HepG2 (cell line): ENCODE measurements around the gene PRSS3. TPM values are rescaled to one million over a fixed set of nuclear protein-coding genes. Genes with fewer than 3 reads are reported as not detected.
A peak's percentile ranks its signal among the peaks of the same experiment; 100 is the strongest.

Experiments used
- ARHGAP35 ChIP-seq: sonication (generic); formaldehyde crosslinking; IDR thresholded peaks from 2 replicates; pipeline ENCODE4 v1.9.0; 2022; ENCODE audit warnings: mild to moderate bottlenecking, inconsistent platforms, moderate library complexity, missing genetic modification reagents, borderline replicate concordance
- FOXA1 ChIP-seq, 2 experiments: fragments of 450-650 bp in 1 of 2; sonication (generic) in 1 of 2; formaldehyde crosslinking in 1 of 2; IDR thresholded peaks; 2 replicates each; pipeline versions ENCODE4 v1.4.0 to v1.6.1; 2016 to 2020; ENCODE audit warnings: missing genetic modification reagents in 1 of 2
- HDAC2 ChIP-seq: sonication (generic); formaldehyde crosslinking; IDR thresholded peaks from 2 replicates; pipeline ENCODE4 v1.4.0; 2020; ENCODE audit warnings: missing genetic modification reagents
- MATR3 ChIP-seq: sonication (generic); formaldehyde crosslinking; IDR thresholded peaks from 2 replicates; pipeline ENCODE4 v1.4.0; 2020; ENCODE audit warnings: missing genetic modification reagents
- NAIF1 ChIP-seq: sonication (generic); formaldehyde crosslinking; IDR thresholded peaks from 2 replicates; pipeline ENCODE4 v1.5.0; 2020; ENCODE audit warnings: mild to moderate bottlenecking, missing genetic modification reagents, borderline replicate concordance
- POGZ ChIP-seq: sonication (generic); formaldehyde crosslinking; IDR thresholded peaks from 2 replicates; pipeline ENCODE4 v1.4.0; 2020; ENCODE audit warnings: mild to moderate bottlenecking, missing genetic modification reagents
- REPIN1 ChIP-seq: sonication (generic); formaldehyde crosslinking; IDR thresholded peaks from 2 replicates; pipeline ENCODE4 v1.8.0; 2022; ENCODE audit warnings: missing genetic modification reagents, low read depth, mild to moderate bottlenecking, borderline replicate concordance
- SALL1 ChIP-seq: sonication (generic); formaldehyde crosslinking; IDR thresholded peaks from 2 replicates; pipeline ENCODE4 v1.8.0; 2022; ENCODE audit warnings: mild to moderate bottlenecking, missing genetic modification reagents
- SMAD3 ChIP-seq: sonication (generic); formaldehyde crosslinking; IDR thresholded peaks from 2 replicates; pipeline ENCODE4 v1.4.0; 2020; ENCODE audit warnings: missing genetic modification reagents
- TAF1 ChIP-seq: sonication (generic); formaldehyde crosslinking; IDR thresholded peaks from 2 replicates; pipeline ENCODE4 v1.4.0; 2020; ENCODE audit warnings: missing genetic modification reagents
- TCF12 ChIP-seq, 2 experiments: fragments of 450-650 bp in 1 of 2; sonication (generic) in 1 of 2; formaldehyde crosslinking in 1 of 2; IDR thresholded peaks; 2 replicates each; pipeline versions ENCODE4 v1.6.1 to v1.8.0; 2017 to 2022; ENCODE audit warnings: antibody characterized with exemption in 1 of 2, mild to moderate bottlenecking in 1 of 2, missing genetic modification reagents in 1 of 2, moderate library complexity in 1 of 2
- XRCC5 ChIP-seq: fragments of 200-400 bp; formaldehyde crosslinking; optimal IDR thresholded peaks from 2 replicates; pipeline ENCODE3; 2017; ENCODE audit warnings: mild to moderate bottlenecking, low read length
- ZNF205 ChIP-seq: IDR thresholded peaks from 2 replicates; pipeline ENCODE4 v1.6.1; 2018; ENCODE audit warnings: missing biosample characterization, missing genetic modification reagents
- ZNF207 ChIP-seq: fragments of 450-650 bp; IDR thresholded peaks from 2 replicates; pipeline ENCODE4 v1.6.1; 2016; ENCODE audit warnings: antibody characterized with exemption, borderline replicate concordance
- ZNF660 ChIP-seq: sonication (generic); formaldehyde crosslinking; IDR thresholded peaks from 2 replicates; pipeline ENCODE4 v1.5.1; 2020; ENCODE audit warnings: mild to moderate bottlenecking, low read depth, missing genetic modification reagents, borderline replicate concordance
- ZSCAN21 ChIP-seq: sonication (generic); formaldehyde crosslinking; IDR thresholded peaks from 2 replicates; pipeline ENCODE4 v1.8.0; 2022; ENCODE audit warnings: mild to moderate bottlenecking, missing genetic modification reagents, moderate library complexity, borderline replicate concordance
- polyA plus RNA-seq, 8 experiments: library from polyadenylated mRNA; depleted of rRNA in 3 of 8; stranded (reverse) in 7 of 8; unstranded in 1 of 8; fragments of >200 nt; fragmentation: Illumina TruSeq in 4 of 8; extraction: Trizol in 4 of 8; gene quantifications; 2 replicates each; pipeline versions ENCODE4 v1.2.1 to v1.2.3, GENCODE V29; 2011 to 2016; ENCODE audit warnings: low read depth in 4 of 8, missing spikeins in 1 of 8, mixed read lengths in 1 of 8; ENCODE audit not compliant: insufficient read depth in 1 of 8
- total RNA-seq, 5 experiments: library from RNA; depleted of rRNA; stranded (reverse); fragments of >200 nt; fragmentation: Illumina TruSeq; extraction: Trizol; gene quantifications; 2 replicates each; pipeline ENCODE4 v1.2.3, GENCODE V29; 2016; ENCODE audit warnings: low read depth in 1 of 5
- TF ChIP-seq, protein P1 (sequence below): sonication (generic); formaldehyde crosslinking; IDR thresholded peaks from 2 replicates; pipeline ENCODE4 v1.4.0; 2020; ENCODE audit warnings: missing genetic modification reagents, borderline replicate concordance
- TF ChIP-seq, protein P2 (sequence below): IDR thresholded peaks from 2 replicates; pipeline ENCODE4 v1.6.1; 2016; ENCODE audit warnings: low read depth, borderline replicate concordance
- TF ChIP-seq, protein P3 (sequence below): sonication (generic); formaldehyde crosslinking; conservative IDR thresholded peaks from 2 replicates; pipeline ENCODE4 v1.8.0; 2022; ENCODE audit warnings: mild to moderate bottlenecking, moderate library complexity, missing genetic modification reagents
- TF ChIP-seq, protein P4 (sequence below), 2 experiments: sonication (generic) in 1 of 2; formaldehyde crosslinking in 1 of 2; IDR thresholded peaks; 2 replicates each; pipeline versions ENCODE4 v1.5.1 to v1.6.1; 2011 to 2020; ENCODE audit warnings: borderline replicate concordance in 1 of 2, low read depth in 1 of 2, low read length in 1 of 2, mild to moderate bottlenecking in 1 of 2, missing genetic modification reagents in 1 of 2, moderate library complexity in 1 of 2

The PRSS3 gene
- total and polyA plus RNA-seq, 2 of the 13 experiments (the other 11 are each of a cell fraction or from before 2014, with no cell fraction given) = not detected

DNA sequence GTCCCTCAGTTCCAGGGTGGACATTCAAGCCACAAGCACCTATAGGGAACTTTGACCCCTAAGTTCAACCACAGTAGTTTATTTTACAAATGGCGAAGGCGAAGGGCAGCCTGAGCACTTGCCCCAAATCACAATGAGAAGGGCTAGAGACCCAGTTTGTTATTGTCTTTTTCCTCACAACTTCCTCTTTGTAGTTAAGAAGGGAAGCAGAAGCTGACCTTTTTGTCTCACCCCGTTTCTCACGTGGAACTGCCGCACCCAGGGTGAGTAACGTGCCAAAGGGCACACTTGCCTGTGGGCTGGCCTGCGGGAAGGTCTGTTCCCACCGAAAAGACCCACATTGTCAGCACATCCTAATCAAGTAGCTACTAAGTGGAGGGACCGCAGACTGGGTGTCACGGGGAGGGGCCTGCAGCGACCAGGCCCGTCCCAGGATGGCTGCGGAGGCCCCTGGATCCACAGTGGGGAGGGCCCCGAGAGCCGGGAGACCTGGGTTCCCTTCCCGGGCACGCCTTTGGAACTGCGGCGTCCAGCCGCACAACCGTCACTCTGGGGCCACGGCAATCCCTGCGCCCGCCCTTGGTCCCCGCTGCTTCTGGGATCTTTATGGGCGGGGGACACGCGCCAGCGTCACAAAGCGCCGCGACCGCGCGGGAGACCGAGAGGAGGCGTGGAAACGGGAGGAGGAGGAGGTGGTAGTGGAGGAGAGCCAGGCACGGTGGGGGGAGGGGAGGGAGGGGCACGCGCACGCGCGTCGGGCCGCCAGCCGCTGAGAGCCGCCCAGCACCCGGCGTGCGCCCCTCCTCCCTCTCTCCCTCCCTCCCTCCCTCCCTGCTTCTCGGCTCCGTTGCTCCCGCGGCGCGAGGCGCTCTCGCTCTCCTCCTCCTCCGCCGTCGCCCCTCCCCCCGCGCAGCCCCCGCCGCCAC is 21.2 kb downstream of the PRSS3 start, which contains the start of gene UBE2R2 (continued):
- TF ChIP-seq, protein P1, sequence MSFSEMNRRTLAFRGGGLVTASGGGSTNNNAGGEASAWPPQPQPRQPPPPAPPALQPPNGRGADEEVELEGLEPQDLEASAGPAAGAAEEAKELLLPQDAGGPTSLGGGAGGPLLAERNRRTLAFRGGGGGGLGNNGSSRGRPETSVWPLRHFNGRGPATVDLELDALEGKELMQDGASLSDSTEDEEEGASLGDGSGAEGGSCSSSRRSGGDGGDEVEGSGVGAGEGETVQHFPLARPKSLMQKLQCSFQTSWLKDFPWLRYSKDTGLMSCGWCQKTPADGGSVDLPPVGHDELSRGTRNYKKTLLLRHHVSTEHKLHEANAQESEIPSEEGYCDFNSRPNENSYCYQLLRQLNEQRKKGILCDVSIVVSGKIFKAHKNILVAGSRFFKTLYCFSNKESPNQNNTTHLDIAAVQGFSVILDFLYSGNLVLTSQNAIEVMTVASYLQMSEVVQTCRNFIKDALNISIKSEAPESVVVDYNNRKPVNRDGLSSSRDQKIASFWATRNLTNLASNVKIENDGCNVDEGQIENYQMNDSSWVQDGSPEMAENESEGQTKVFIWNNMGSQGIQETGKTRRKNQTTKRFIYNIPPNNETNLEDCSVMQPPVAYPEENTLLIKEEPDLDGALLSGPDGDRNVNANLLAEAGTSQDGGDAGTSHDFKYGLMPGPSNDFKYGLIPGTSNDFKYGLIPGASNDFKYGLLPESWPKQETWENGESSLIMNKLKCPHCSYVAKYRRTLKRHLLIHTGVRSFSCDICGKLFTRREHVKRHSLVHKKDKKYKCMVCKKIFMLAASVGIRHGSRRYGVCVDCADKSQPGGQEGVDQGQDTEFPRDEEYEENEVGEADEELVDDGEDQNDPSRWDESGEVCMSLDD (CRISPR knock-in tag) = 0 out of 2 replicates have a peak, but pooled peaks have one; percentile 12
- TF ChIP-seq ZNF660 = no peak
- no peak for TF ChIP-seq SMAD3 (CRISPR knock-in tag)
- peak; percentile 56 for TF ChIP-seq REPIN1 (CRISPR knock-in tag)
- TF ChIP-seq SALL1 (CRISPR knock-in tag) = peak; percentile 81
- TF ChIP-seq, protein P2, sequence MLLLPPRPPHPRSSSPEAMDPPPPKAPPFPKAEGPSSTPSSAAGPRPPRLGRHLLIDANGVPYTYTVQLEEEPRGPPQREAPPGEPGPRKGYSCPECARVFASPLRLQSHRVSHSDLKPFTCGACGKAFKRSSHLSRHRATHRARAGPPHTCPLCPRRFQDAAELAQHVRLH (CRISPR knock-in tag) = 0 out of 2 replicates have a peak, but pooled peaks have one; percentile 61
- peak; percentile 78; the same call in 1 of the 2 replicates for TF ChIP-seq ARHGAP35 (CRISPR knock-in tag)
- no peak for TF ChIP-seq TCF12 (IDR thresholded peaks at IDR 0.05)
- TF ChIP-seq TCF12 (CRISPR knock-in tag; IDR thresholded peaks at IDR 0.05) = peak; percentile 68; the same call in 1 of the 2 replicates
- TF ChIP-seq, protein P3, sequence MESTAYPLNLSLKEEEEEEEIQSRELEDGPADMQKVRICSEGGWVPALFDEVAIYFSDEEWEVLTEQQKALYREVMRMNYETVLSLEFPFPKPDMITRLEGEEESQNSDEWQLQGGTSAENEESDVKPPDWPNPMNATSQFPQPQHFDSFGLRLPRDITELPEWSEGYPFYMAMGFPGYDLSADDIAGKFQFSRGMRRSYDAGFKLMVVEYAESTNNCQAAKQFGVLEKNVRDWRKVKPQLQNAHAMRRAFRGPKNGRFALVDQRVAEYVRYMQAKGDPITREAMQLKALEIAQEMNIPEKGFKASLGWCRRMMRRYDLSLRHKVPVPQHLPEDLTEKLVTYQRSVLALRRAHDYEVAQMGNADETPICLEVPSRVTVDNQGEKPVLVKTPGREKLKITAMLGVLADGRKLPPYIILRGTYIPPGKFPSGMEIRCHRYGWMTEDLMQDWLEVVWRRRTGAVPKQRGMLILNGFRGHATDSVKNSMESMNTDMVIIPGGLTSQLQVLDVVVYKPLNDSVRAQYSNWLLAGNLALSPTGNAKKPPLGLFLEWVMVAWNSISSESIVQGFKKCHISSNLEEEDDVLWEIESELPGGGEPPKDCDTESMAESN (CRISPR knock-in tag) = peak; percentile 68
- TF ChIP-seq XRCC5 = peak; percentile 65
- peak; percentile 56; the same call in 1 of the 2 replicates for TF ChIP-seq NAIF1 (CRISPR knock-in tag)
- TF ChIP-seq ZNF207 = no peak
- TF ChIP-seq TAF1 = peak; percentile 80
- TF ChIP-seq MATR3 (CRISPR knock-in tag) = no peak
- TF ChIP-seq POGZ (CRISPR knock-in tag) = peak; percentile 70
- TF ChIP-seq ZSCAN21 (CRISPR knock-in tag) = peak; percentile 78
- TF ChIP-seq HDAC2 (CRISPR knock-in tag) = peak; percentile 69
- TF ChIP-seq ZNF205 = peak; percentile 75; the same call in 1 of the 2 replicates
- TF ChIP-seq, protein P4, sequence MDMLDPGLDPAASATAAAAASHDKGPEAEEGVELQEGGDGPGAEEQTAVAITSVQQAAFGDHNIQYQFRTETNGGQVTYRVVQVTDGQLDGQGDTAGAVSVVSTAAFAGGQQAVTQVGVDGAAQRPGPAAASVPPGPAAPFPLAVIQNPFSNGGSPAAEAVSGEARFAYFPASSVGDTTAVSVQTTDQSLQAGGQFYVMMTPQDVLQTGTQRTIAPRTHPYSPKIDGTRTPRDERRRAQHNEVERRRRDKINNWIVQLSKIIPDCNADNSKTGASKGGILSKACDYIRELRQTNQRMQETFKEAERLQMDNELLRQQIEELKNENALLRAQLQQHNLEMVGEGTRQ (IDR thresholded peaks at IDR 0.05; ENCODE audit: low read depth, low read length) = no peak
- TF ChIP-seq, protein P4 (CRISPR knock-in tag; IDR thresholded peaks at IDR 0.05; ENCODE audit: borderline replicate concordance) = peak; percentile 52; the same call in 1 of the 2 replicates
- TF ChIP-seq FOXA1 (IDR thresholded peaks at IDR 0.05) = no peak
- peak; percentile 9; the same call in 1 of the 2 replicates for TF ChIP-seq FOXA1 (CRISPR knock-in tag; IDR thresholded peaks at IDR 0.05)
